HEK293 (cell line): ENCODE measurements around the gene OTOS.

ENCODE experiments used
- CTCF ChIA-PET: fragments of 350-600 bp; formaldehyde crosslinking; extraction: SDS; loops from one replicate; lab custom pipeline; 2021; ENCODE audit warnings: antibody characterized with exemption; lab: Yijun Ruan, JAX
- POLR2A ChIA-PET: fragments of 300-600 bp; formaldehyde crosslinking; extraction: SDS; loops from one replicate; lab custom pipeline; 2020; ENCODE audit warnings: antibody characterized with exemption, inconsistent platforms; lab: Yijun Ruan, JAX
- H3K27ac ChIP-seq: fragments of 200-500 bp; sonication (Bioruptor generic); 2 replicates; pipeline ENCODE4 v1.5.1; 2014; ENCODE audit warnings: low read depth, low read length, control low read depth, inconsistent platforms; ENCODE audit errors: extremely low read depth
- H3K36me3 ChIP-seq, 2 experiments: fragments of 200-500 bp in 1 of 2; sonication (Bioruptor generic) in 1 of 2; 1 replicate in 1 of 2; 2 replicates in 1 of 2; pipeline ENCODE4 v1.5.1; 2014 to 2017; ENCODE audit warnings: inconsistent platforms in 2 of 2, low read length in 2 of 2; ENCODE audit not compliant: control insufficient read depth in 2 of 2, insufficient read depth in 1 of 2
- H3K4me1 ChIP-seq: fragments of 200-500 bp; sonication (Bioruptor generic); 2 replicates; pipeline ENCODE4 v1.5.1; 2014; ENCODE audit warnings: mild to moderate bottlenecking, low read length, inconsistent platforms; ENCODE audit not compliant: control insufficient read depth, insufficient read depth
- H3K4me3 ChIP-seq: 2 replicates; pipeline ENCODE4 v1.5.1; 2011; ENCODE audit warnings: low read depth, mild to moderate bottlenecking, control low read depth, low read length, moderate library complexity
- H3K9me3 ChIP-seq: fragments of 200-500 bp; sonication (Bioruptor generic); 2 replicates; pipeline ENCODE4 v1.5.1; 2014; ENCODE audit warnings: low read depth, low read length, inconsistent platforms; ENCODE audit not compliant: control insufficient read depth, insufficient read depth
- AEBP2 ChIP-seq: fragments of 450-650 bp; formaldehyde crosslinking; IDR thresholded peaks from 2 replicates; pipeline ENCODE4 v1.5.1; 2016; ENCODE audit warnings: missing biosample characterization, missing genetic modification characterization, borderline replicate concordance
- GFI1B ChIP-seq: fragments of 450-650 bp; formaldehyde crosslinking; IDR thresholded peaks from 2 replicates; pipeline ENCODE4 v1.5.1; 2016; ENCODE audit warnings: missing biosample characterization, missing genetic modification characterization
- PRDM1 ChIP-seq: fragments of 450-650 bp; formaldehyde crosslinking; IDR thresholded peaks from 2 replicates; pipeline ENCODE4; 2016; ENCODE audit warnings: missing biosample characterization, missing genetic modification characterization
- TRIM28 ChIP-seq: IDR thresholded peaks from 2 replicates; pipeline ENCODE4 v1.6.1; 2011; ENCODE audit warnings: low read length, control low read depth, borderline replicate concordance
- TSHZ1 ChIP-seq: fragments of 450-650 bp; formaldehyde crosslinking; IDR thresholded peaks from 2 replicates; pipeline ENCODE4 v1.5.1; 2016; ENCODE audit warnings: missing biosample characterization, missing genetic modification characterization, borderline replicate concordance
- ZBTB20 ChIP-seq: fragments of 450-650 bp; formaldehyde crosslinking; IDR thresholded peaks from 2 replicates; pipeline ENCODE4 v1.5.1; 2016; ENCODE audit warnings: missing biosample characterization, missing genetic modification characterization
- ZBTB6 ChIP-seq: fragments of 450-650 bp; formaldehyde crosslinking; IDR thresholded peaks from 2 replicates; pipeline ENCODE4 v1.5.1; 2017; ENCODE audit warnings: missing biosample characterization, missing genetic modification characterization
- ZFHX2 ChIP-seq: fragments of 450-650 bp; formaldehyde crosslinking; conservative IDR thresholded peaks from 2 replicates; pipeline ENCODE4 v1.5.1; 2016; ENCODE audit warnings: missing biosample characterization, missing genetic modification characterization
- ZNF121 ChIP-seq: fragments of 450-650 bp; formaldehyde crosslinking; IDR thresholded peaks from 2 replicates; pipeline ENCODE4 v1.5.1; 2016; ENCODE audit warnings: missing biosample characterization, missing genetic modification characterization
- ZNF211 ChIP-seq: fragments of 450-650 bp; formaldehyde crosslinking; IDR thresholded peaks from 2 replicates; pipeline ENCODE4 v1.5.1; 2016; ENCODE audit warnings: low read depth, missing biosample characterization, missing genetic modification characterization
- ZNF239 ChIP-seq: fragments of 450-650 bp; formaldehyde crosslinking; IDR thresholded peaks from 2 replicates; pipeline ENCODE4 v1.5.1; 2016; ENCODE audit warnings: missing biosample characterization, missing genetic modification characterization
- ZNF280C ChIP-seq: fragments of 450-650 bp; formaldehyde crosslinking; IDR thresholded peaks from 2 replicates; pipeline ENCODE4 v1.5.1; 2016; ENCODE audit warnings: missing biosample characterization, missing genetic modification characterization
- ZNF292 ChIP-seq: fragments of 450-650 bp; formaldehyde crosslinking; IDR thresholded peaks from 2 replicates; pipeline ENCODE4 v1.5.1; 2016; ENCODE audit warnings: low read depth, missing biosample characterization, missing genetic modification characterization, borderline replicate concordance
- ZNF362 ChIP-seq: fragments of 450-650 bp; formaldehyde crosslinking; IDR thresholded peaks from 2 replicates; pipeline ENCODE4 v1.5.1; 2016; ENCODE audit warnings: missing biosample characterization, missing genetic modification characterization
- ZNF433 ChIP-seq: fragments of 450-650 bp; formaldehyde crosslinking; IDR thresholded peaks from 2 replicates; pipeline ENCODE4 v1.5.1; 2016; ENCODE audit warnings: missing biosample characterization, missing genetic modification characterization, low read depth
- ZNF623 ChIP-seq: fragments of 450-650 bp; formaldehyde crosslinking; IDR thresholded peaks from 2 replicates; pipeline ENCODE4 v1.5.1; 2016; ENCODE audit warnings: missing biosample characterization, missing genetic modification characterization
- ZNF654 ChIP-seq: fragments of 450-650 bp; formaldehyde crosslinking; IDR thresholded peaks from 2 replicates; pipeline ENCODE4 v1.5.1; 2016; ENCODE audit warnings: low read depth, missing biosample characterization, missing genetic modification characterization
- ZNF701 ChIP-seq: fragments of 450-650 bp; formaldehyde crosslinking; IDR thresholded peaks from 2 replicates; pipeline ENCODE4 v1.5.1; 2016; ENCODE audit warnings: missing biosample characterization, missing genetic modification characterization
- ZNF768 ChIP-seq: fragments of 450-650 bp; formaldehyde crosslinking; IDR thresholded peaks from 2 replicates; pipeline ENCODE4 v1.5.1; 2018; ENCODE audit warnings: missing biosample characterization, mild to moderate bottlenecking, missing genetic modification characterization

Gene OTOS

GRCh38 chr2:240155745-240156390 is 15.4 kb upstream of the OTOS start:
- ChIA-PET CTCF (interaction anchor here (1.0 kb wide), 1 partner anchor 12 kb away, joined by 3 read pairs; no protein-coding TSS in a partner anchor), POLR2A (no interaction called here)
- Histone ChIP-seq H3K36me3 (no peaks in the 10 kb centered on the region), H3K27ac (no peak overlapping the region), H3K4me3 (no peak overlapping the region), H3K9me3 (no peaks in the 10 kb centered on the region), H3K4me1 (no peaks in the 10 kb centered on the region)
- TF ChIP-seq ZNF211 (tag by site-specific recombination) (no peak), TRIM28 (no peak)

- POLR2A ChIA-PET: no interaction called here
- CTCF ChIA-PET: no interaction called here
Observed at GRCh38 chr2:240155048-240155744, 14.7 kb upstream of the OTOS start.

GRCh38 chr2:240154606-240155005 is 14.1 kb upstream of the OTOS start:
- H3K4me1 ChIP-seq: no peaks in the 10 kb centered on the region
- no peak overlapping the region for H3K4me3 ChIP-seq
- ChIA-PET POLR2A (no interaction called here), CTCF (no interaction called here)
- no peaks in the 10 kb centered on the region for H3K36me3 ChIP-seq
- H3K27ac ChIP-seq: no peak overlapping the region
- no peaks in the 10 kb centered on the region for H3K9me3 ChIP-seq
- TF ChIP-seq ZNF362 (tag by site-specific recombination): no peak
- no peak for TF ChIP-seq ZNF701 (tag by site-specific recombination)
- TF ChIP-seq ZBTB20 (tag by site-specific recombination): no peak
- no peak for TF ChIP-seq PRDM1 (tag by site-specific recombination)
- TF ChIP-seq ZBTB6 (tag by site-specific recombination): no peak
- TF ChIP-seq ZNF433 (tag by site-specific recombination): no peak
- TF ChIP-seq ZNF121 (tag by site-specific recombination): no peak
- no peak for TF ChIP-seq ZNF280C (tag by site-specific recombination)

More at GRCh38 chr2:240155048-240155744, 14.7 kb upstream of the OTOS start:
- H3K4me3 ChIP-seq: no peak overlapping the region
- TF ChIP-seq ZFHX2 (tag by site-specific recombination) (no peak), ZNF239 (tag by site-specific recombination) (no peak), GFI1B (tag by site-specific recombination) (no peak), ZNF654 (tag by site-specific recombination) (no peak), AEBP2 (no peak), ZNF623 (tag by site-specific recombination) (no peak), ZNF768 (tag by site-specific recombination) (no peak), TSHZ1 (tag by site-specific recombination) (no peak), ZNF292 (tag by site-specific recombination) (no peak)
- TF ChIP-seq, all 188 proteins: peak for 0
- Histone ChIP-seq H3K36me3 (no peaks in the 10 kb centered on the region), H3K27ac (no peak overlapping the region), H3K4me1 (no peaks in the 10 kb centered on the region), H3K9me3 (no peaks in the 10 kb centered on the region)
